ENCODE data around the gene RNF182. TPM values are rescaled to one million over a fixed set of nuclear protein-coding genes. Genes with fewer than 3 reads are reported as not detected.

The RNF182 gene
- total and polyA plus RNA-seq, 10 of the 15 experiments (the other 5 are each of a cell fraction or from before 2014, with no cell fraction given) = not detected

- no peak for TF ChIP-seq PRDM15 (CRISPR knock-in tag; IDR thresholded peaks at IDR 0.05)
- TF ChIP-seq ZBED1 (IDR thresholded peaks at IDR 0.05; ENCODE audit: borderline replicate concordance) = no peak
- no peak for TF ChIP-seq NR2C1 (IDR thresholded peaks at IDR 0.05)
- TF ChIP-seq ZNF207 (IDR thresholded peaks at IDR 0.05; ENCODE audit: borderline replicate concordance) = no peak
- TF ChIP-seq CREB1 (IDR thresholded peaks at IDR 0.05; ENCODE audit: low read depth) = no peak
- TF ChIP-seq MYC (IDR thresholded peaks at IDR 0.05; ENCODE audit: insufficient read depth, insufficient read length, insufficient replicate concordance, low read length, severe bottlenecking) = no peak
- TF ChIP-seq REST (IDR thresholded peaks at IDR 0.05; ENCODE audit: low read depth, low read length) = no peak
Observed at GRCh38 chr6:13987400-13987865, 62.7 kb downstream of the RNF182 start (continued).
